GM12874 (cell line): ENCODE data around the gene BTBD18.

Experiments
- CTCF ChIP-seq: IDR thresholded peaks from 2 replicates; pipeline ENCODE4 v1.5.1; 2011; ENCODE audit warnings: low read depth, mild to moderate bottlenecking, control low read depth, low read length, moderate library complexity; ENCODE audit not compliant: insufficient read depth

The BTBD18 gene

GRCh38 chr11:57762235-57762861 is 10.7 kb upstream of the BTBD18 start:
- TF ChIP-seq CTCF, result no peak

GRCh38 chr11:57761301-57762234 is 9.9 kb upstream of the BTBD18 start, which contains the start of gene CTNND1:
Gene CTNND1 (plus strand): TSS chr11:57761802. CDS start chr11:57791479, 29,677 bp downstream.
- TF ChIP-seq CTCF, result no peak

- no peak for TF ChIP-seq CTCF
Measured at GRCh38 chr11:57758174-57758573, 6.6 kb upstream of the BTBD18 start.

- no peak for TF ChIP-seq CTCF
Measured at GRCh38 chr11:57752954-57753353, 1.3 kb upstream of the BTBD18 start.

- TF ChIP-seq CTCF, result no peak
Measured at GRCh38 chr11:57751176-57751575, 443 bp downstream of the BTBD18 start.

GRCh38 chr11:57746920-57747319 is 4.7 kb downstream of the BTBD18 start:
- no peak for TF ChIP-seq CTCF

GRCh38 chr11:57745206-57745605 is 6.4 kb downstream of the BTBD18 start:
- TF ChIP-seq CTCF, result no peak
